ENCODE results near the gene MOV10L1. TPM values are rescaled to one million over a fixed set of nuclear protein-coding genes. Genes with fewer than 3 reads are reported as not detected.

MOV10L1 gene
- total and polyA plus RNA-seq, 9 of the 15 experiments (the other 6 are each of a cell fraction or from before 2014, with no cell fraction given), result 0.06 to 0.43 (median 0.15) TPM

DNA sequence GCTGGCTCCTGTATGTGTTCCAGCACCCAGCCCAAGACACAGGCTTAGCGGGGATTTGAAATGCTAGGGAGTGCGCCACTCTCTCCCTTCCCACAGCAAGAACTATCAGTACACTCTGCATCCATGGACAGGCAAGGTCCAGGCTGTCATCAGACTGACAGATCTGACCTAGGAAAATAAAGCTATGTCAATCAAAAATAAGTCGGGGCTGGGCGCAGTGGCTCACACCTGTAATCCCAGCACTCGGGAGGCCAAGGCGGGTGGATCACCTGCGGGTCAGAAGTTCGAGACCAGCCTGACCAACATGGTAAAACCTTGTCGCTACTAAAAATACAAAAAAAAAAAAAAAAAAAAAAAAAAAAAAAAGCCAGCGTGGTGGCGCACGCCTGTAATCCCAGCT, 1.7 kb upstream of the MOV10L1 start:
- in situ Hi-C loops (cut with MboI), result no loop called here
- Histone ChIP-seq H3K27ac (ENCODE audit: extremely low read depth, low read depth, low read length) (no peak overlapping the region), H3K9me1 (ENCODE audit: control insufficient read depth, insufficient read depth, low read length) (no peaks in the 10 kb centered on the region), H3K4me3 (no peak overlapping the region), H4K20me1 (replicated peaks; ENCODE audit: control insufficient read depth, insufficient read depth, low read length) (no peaks in the 10 kb centered on the region), H3K9ac (ENCODE audit: insufficient read depth in 1 of 2, low read depth in 2 of 2, low read length in 2 of 2) (no peak overlapping the region), H2AFZ (ENCODE audit: low read depth, low read length) (no peak overlapping the region), H3K36me3 (ENCODE audit: control insufficient read depth, insufficient read depth, low read length) (no peaks in the 10 kb centered on the region), H3K79me2 (ENCODE audit: control insufficient read depth, insufficient read depth, low read length) (no peaks in the 10 kb centered on the region), H3K4me1 (replicated peaks in 1 of 2; ENCODE audit: control insufficient read depth in 2 of 2, insufficient read depth in 2 of 2, low read length in 2 of 2) (peaks cover 12 to 16% of the 10 kb centered on the region in 2 experiments; a peak in 4 of 5 replicates), H3K9me3 (replicated peaks; ENCODE audit: control insufficient read depth, insufficient read depth, low read depth, low read length) (peaks cover 4% of the 10 kb centered on the region), H3K4me2 (ENCODE audit: insufficient read depth, low read length) (no peak overlapping the region), H3K27me3 (ENCODE audit: control insufficient read depth in 2 of 2, insufficient read depth in 2 of 2, low read length in 2 of 2) (no peaks in the 10 kb centered on the region)
- ChIA-PET POLR2A (interaction anchor here (1.3 kb wide), 1 partner anchor 14 kb away, joined by 4 read pairs; no protein-coding TSS in a partner anchor), CTCF (ENCODE audit: low intra/inter-chr PET ratio) (no interaction called here)
- ATAC-seq (no peak), FAIRE-seq (no peak), DNase-seq (ENCODE audit: extremely low read depth in 1 of 4, low spot score in 3 of 4) (no peak)
- WGBS (ENCODE audit: insufficient coverage, low coverage, missing lambda C conversion rate), result 73% methylated on average over 11 of the region's 12 CpGs
- intact Hi-C loops (cut with micrococcal nuclease), result no loop called here
- no TSS peak for BruUV-seq (replicated peaks)
- no peak for TF ChIP-seq BHLHE40 (IDR thresholded peaks at IDR 0.05; ENCODE audit: low read length)
- TF ChIP-seq ZNF347 (CRISPR knock-in tag; IDR thresholded peaks at IDR 0.05; ENCODE audit: low read depth), result no peak
- no peak for TF ChIP-seq HNRNPUL1 (IDR thresholded peaks at IDR 0.05; ENCODE audit: low read length)
- TF ChIP-seq, protein P1, sequence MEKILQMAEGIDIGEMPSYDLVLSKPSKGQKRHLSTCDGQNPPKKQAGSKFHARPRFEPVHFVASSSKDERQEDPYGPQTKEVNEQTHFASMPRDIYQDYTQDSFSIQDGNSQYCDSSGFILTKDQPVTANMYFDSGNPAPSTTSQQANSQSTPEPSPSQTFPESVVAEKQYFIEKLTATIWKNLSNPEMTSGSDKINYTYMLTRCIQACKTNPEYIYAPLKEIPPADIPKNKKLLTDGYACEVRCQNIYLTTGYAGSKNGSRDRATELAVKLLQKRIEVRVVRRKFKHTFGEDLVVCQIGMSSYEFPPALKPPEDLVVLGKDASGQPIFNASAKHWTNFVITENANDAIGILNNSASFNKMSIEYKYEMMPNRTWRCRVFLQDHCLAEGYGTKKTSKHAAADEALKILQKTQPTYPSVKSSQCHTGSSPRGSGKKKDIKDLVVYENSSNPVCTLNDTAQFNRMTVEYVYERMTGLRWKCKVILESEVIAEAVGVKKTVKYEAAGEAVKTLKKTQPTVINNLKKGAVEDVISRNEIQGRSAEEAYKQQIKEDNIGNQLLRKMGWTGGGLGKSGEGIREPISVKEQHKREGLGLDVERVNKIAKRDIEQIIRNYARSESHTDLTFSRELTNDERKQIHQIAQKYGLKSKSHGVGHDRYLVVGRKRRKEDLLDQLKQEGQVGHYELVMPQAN (IDR thresholded peaks at IDR 0.05; ENCODE audit: borderline replicate concordance), result no peak
- TF ChIP-seq, protein P2, sequence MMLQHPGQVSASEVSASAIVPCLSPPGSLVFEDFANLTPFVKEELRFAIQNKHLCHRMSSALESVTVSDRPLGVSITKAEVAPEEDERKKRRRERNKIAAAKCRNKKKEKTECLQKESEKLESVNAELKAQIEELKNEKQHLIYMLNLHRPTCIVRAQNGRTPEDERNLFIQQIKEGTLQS (IDR thresholded peaks at IDR 0.05), result no peak
- TF ChIP-seq, protein P2 (CRISPR knock-in tag; conservative IDR thresholded peaks at IDR 0.05), result no peak
- TF ChIP-seq, protein P3, sequence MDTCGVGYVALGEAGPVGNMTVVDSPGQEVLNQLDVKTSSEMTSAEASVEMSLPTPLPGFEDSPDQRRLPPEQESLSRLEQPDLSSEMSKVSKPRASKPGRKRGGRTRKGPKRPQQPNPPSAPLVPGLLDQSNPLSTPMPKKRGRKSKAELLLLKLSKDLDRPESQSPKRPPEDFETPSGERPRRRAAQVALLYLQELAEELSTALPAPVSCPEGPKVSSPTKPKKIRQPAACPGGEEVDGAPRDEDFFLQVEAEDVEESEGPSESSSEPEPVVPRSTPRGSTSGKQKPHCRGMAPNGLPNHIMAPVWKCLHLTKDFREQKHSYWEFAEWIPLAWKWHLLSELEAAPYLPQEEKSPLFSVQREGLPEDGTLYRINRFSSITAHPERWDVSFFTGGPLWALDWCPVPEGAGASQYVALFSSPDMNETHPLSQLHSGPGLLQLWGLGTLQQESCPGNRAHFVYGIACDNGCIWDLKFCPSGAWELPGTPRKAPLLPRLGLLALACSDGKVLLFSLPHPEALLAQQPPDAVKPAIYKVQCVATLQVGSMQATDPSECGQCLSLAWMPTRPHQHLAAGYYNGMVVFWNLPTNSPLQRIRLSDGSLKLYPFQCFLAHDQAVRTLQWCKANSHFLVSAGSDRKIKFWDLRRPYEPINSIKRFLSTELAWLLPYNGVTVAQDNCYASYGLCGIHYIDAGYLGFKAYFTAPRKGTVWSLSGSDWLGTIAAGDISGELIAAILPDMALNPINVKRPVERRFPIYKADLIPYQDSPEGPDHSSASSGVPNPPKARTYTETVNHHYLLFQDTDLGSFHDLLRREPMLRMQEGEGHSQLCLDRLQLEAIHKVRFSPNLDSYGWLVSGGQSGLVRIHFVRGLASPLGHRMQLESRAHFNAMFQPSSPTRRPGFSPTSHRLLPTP (IDR thresholded peaks at IDR 0.05; ENCODE audit: borderline replicate concordance, extremely low read depth, insufficient read length), result no peak
- no peak for TF ChIP-seq CXXC5 (CRISPR knock-in tag; IDR thresholded peaks at IDR 0.05)
- TF ChIP-seq ZNF124 (CRISPR knock-in tag; IDR thresholded peaks at IDR 0.05), result no peak
- TF ChIP-seq IFI16 (CRISPR knock-in tag; IDR thresholded peaks at IDR 0.05), result no peak
- no peak for TF ChIP-seq KAT8 (IDR thresholded peaks at IDR 0.05; ENCODE audit: low read depth)
- no peak for TF ChIP-seq NR4A1 (CRISPR knock-in tag; IDR thresholded peaks at IDR 0.05)
- TF ChIP-seq NR4A1 (tag; IDR thresholded peaks at IDR 0.05), result no peak
- TF ChIP-seq, protein P4, sequence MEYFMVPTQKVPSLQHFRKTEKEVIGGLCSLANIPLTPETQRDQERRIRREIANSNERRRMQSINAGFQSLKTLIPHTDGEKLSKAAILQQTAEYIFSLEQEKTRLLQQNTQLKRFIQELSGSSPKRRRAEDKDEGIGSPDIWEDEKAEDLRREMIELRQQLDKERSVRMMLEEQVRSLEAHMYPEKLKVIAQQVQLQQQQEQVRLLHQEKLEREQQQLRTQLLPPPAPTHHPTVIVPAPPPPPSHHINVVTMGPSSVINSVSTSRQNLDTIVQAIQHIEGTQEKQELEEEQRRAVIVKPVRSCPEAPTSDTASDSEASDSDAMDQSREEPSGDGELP (CRISPR knock-in tag; IDR thresholded peaks at IDR 0.05; ENCODE audit: borderline replicate concordance), result no peak
- no peak for TF ChIP-seq GTF2A2 (tag; IDR thresholded peaks at IDR 0.05)

Data from K562 (cell line).